Vagina (tissue), 2 donors: ENCODE results near the gene FBRSL1.
A peak's percentile ranks its signal among the peaks of the same experiment; 100 is the strongest.

Experiments used
- CTCF ChIP-seq, 3 experiments: fragments of 450-650 bp in 2 of 3; fragments of 200-600 bp in 1 of 3; sonication (generic) in 1 of 3; IDR thresholded peaks; one replicate each; pipeline ENCODE4 v1.5.1; 2017 to 2019; ENCODE audit warnings: antibody characterized with exemption in 3 of 3, mild to moderate bottlenecking in 2 of 3, moderate library complexity in 2 of 3
- POLR2A ChIP-seq, 2 donors: fragments of 450-650 bp; IDR thresholded peaks; one replicate each; pipeline ENCODE4 v1.6.1; 2017; ENCODE audit warnings: antibody characterized with exemption in 2 of 2, mild to moderate bottlenecking in 2 of 2, moderate library complexity in 2 of 2
- POLR2AphosphoS5 ChIP-seq, 2 donors: sonication (generic); formaldehyde crosslinking; IDR thresholded peaks; one replicate each; pipeline ENCODE4 v1.9.0; 2017; ENCODE audit warnings: antibody characterized with exemption in 2 of 2, mild to moderate bottlenecking in 2 of 2, low read depth in 1 of 2; ENCODE audit not compliant: insufficient read depth in 1 of 2

- TF ChIP-seq CTCF (IDR thresholded peaks at IDR 0.05) (peak; percentile 50 to 58 (median 55)), POLR2AphosphoS5 (IDR thresholded peaks at IDR 0.05; ENCODE audit: insufficient read depth in 1 of 2, low read depth in 1 of 2) (no peak), POLR2A (IDR thresholded peaks at IDR 0.05) (no peak)
Measured at GRCh38 chr12:132523576-132524331, 33.8 kb downstream of the FBRSL1 start.
